Measurements from ENCODE around the gene POLG2.
"Not testable (repeated sequence)": the region's sequence is repeated elsewhere in the genome, so short reads cannot be mapped to it uniquely, and the experiment has no call there.

Gene POLG2

DNA sequence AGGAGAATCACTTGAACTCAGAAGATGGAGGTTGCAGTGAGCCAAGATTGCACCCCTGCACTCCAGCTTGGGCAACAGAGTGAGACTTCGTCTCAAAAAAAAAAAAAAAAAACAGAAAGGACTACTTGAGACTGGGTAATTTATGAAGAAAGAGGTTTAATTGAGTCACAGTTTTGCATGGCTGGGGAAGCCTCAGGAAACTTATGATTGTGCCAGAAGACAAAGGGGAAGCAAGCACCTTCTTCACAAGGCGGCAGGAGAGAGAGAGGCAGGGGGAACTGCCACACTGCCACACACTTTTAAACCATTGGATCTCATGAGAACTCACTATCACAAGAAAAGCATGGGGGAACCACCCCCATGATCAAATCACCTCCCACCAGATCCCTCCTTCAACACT, 56.9 kb downstream of the POLG2 start:
- DNase-seq (ENCODE audit: low spot score) = no peak

DNA sequence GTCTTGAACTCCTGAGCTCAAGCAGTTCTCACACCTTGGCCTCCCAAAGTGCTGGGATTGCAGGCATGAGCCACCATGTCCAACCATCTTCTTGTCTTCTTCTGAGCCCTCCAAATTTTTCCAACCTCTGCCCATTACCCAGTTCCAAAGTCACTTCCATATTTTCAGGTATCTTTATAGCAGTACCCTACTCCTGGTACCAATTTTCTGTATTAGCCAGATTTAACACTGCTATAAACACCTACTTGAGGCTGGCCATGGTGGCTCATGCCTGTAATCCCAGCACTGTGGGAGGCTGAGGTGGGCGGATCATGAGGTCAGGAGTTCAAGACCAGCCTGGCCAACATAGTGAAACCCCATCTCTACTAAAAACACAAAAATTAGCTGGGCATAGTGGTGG, 57.3 kb downstream of the POLG2 start:
- not testable (repeated sequence) for DNase-seq (ENCODE audit: low spot score)

DNA sequence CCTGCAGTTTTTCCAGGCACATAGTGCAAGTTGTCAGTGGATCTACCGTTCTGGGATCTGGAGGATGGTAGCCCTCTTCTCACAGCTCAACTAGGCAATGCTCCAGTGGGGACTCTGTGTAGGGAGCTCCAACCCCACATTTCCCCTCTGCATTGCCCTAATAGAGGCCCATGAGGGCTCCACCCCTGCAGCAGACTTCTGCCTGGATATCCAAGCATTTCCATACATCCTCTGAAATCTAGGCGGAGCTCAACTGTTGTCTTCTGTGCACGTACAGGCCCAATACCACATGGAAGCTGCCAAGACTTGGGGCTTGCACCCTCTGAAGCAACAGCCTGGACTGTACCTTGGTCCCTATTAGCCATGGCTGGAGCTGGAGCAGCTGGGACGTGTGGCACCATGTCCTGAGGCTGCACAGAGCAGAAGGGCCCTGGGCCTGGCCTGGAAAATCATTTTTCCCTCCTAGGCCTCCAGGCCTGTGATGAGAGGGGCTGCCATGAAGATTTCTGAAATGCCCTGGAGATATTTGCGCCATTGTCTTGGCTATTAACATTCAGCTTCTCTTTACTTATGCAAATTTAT, 58.8 kb downstream of the POLG2 start:
- DNase-seq (ENCODE audit: low spot score) = no peak

DNA sequence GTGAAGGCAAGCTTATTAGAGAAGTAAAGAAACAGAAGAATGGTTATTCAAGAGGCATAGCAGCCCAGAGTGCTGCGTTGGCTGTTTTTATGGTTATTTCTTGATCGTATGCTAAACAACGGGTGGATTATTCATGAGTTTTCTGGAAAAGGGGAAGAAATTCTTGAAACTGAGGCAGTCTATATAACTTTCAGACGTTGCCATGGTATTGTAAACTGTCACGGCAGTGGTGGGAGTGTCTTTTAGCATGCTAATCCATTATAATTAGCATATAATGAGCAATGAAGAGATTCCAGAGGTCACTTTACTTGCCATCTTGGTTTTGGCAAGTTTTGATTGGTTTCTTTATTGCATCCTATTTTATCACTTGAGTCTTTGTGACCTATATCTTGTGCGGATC, 65.3 kb downstream of the POLG2 start:
- no peak for DNase-seq (ENCODE audit: low spot score)

DNA sequence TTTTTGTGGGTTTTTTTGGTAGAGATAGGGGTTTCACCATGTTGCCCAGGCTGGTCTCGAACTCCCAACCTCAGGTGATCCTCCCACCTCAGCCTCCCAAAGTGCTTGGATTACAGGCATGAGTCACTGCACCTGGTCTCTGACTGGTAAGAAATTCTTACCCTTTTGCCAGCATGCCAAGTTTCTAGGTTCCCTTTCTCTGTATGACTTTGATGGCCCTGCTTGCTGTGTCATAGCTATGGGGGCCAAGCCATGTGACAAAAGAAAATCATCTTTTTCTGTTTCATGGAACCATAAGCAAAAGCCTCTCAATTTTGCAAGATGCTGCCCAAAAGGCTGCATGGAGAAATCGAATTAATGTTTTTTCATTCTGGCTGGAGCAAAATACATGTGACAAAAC, 66.8 kb downstream of the POLG2 start:
- not testable (repeated sequence) for DNase-seq (ENCODE audit: low spot score)

DNA sequence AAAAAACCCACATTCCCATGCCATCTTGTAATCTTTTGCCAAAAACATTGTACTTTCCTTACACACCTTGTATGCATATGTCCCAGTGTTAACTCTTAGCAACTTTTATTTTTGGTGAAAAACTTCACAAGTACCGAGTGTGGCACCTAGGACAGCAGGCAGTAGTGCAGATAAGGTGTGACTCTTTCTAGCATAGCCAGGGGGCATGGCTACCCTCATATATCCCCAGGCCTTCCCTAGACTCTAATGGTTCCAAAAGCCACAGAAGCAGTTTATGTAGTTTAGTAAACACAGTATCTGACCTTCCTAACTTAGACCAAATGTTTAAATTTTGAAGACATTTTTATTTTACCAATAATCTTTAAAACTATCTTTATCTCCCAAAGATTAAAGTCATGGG, 68.4 kb downstream of the POLG2 start:
- no peak for DNase-seq (ENCODE audit: low spot score)
